Ramos (cell line): ENCODE results near the gene GPR55.

Source experiments
- in situ Hi-C: fragments of 300-500 bp; cut with MboI; formaldehyde crosslinking; loops from one replicate; pipeline ENCODE4 v1.14.3; 2022; ENCODE audit warnings: low sequenced_read_pairs; ENCODE audit not compliant: unreplicated experiment

GPR55 gene

GRCh38 chr2:230871361-230872150, 53.5 kb downstream of the GPR55 start:
- in situ Hi-C loops = no loop called here

DNA sequence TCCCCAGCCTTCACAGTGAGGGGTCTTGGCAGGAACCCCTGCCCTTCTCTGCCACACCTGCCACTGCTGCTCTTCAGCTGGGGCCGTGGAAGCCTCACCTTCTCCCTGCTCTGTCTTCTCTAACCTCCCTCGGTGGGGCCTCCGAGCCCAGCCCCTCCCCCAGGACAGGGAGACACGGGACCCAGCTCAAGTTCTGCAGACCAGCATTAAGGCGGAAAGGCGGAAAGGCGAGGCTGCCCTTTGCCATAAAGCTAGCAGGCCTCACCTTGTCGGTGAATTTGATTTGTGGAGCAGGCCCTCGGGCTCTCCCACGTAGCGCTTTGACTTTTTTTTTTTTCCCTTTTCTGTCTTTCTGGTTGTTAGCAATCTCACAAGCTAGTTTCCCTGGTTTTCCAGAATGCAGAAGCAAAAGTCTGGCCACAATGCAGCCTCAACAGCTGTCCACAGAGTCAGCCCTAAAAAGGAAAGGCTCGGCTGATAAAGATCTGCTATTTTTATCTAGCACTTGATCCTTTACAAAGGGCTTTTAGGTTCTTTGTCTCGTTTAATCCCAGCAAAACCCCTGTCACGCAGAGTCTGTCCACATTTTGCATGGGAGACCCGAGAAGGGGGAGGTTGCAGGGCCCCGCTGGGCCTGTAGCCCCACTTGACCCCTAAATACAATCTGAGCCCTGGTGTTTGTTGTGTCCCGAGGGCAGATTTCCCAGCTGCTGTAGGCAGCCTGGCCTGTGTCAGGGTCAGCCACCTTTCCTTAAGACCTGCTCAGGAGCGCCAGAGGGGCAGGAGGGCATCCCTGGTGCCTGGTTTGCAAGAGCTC, 54.3 kb downstream of the GPR55 start:
- in situ Hi-C loops = no loop called here

DNA sequence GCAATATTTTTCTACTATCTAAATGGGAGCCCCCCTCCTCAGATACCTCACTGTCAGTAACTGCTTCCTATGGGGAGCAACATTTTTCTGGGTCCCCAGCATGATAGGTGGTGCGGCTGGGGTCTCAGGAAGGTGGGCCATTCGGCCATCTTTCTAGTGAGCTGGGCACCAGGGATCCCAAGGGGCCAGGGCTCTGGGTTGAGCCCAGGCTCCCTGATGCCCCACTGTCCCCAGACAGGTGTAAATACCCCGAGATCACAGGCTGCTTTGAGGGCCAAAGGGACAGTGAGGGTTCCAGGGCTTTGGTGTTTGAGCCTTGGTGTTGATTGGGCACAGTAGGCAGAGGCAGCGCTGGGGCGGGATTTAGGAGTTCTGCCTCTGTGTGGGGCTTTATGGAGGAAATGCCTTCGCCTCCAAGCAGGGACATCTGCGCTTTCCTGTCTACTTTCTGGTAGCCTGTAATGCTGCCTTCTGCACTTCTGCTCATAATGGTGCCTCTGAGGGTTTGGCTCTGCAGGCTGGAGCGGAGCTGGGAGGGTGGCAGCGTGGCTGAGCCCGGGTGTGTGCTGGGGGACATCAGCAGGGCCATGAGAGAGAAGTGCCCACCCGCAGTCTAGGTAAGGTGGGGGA, 55.0 kb downstream of the GPR55 start:
- in situ Hi-C loops = no loop called here

GRCh38 chr2:230868947-230869913, 55.8 kb downstream of the GPR55 start:
- in situ Hi-C loops = no loop called here

GRCh38 chr2:230868161-230868946, 56.7 kb downstream of the GPR55 start:
- in situ Hi-C loops = no loop called here

- in situ Hi-C loops = no loop called here
These were observed 58.1 kb downstream of the GPR55 start for GRCh38 chr2:230866756-230867523.

DNA sequence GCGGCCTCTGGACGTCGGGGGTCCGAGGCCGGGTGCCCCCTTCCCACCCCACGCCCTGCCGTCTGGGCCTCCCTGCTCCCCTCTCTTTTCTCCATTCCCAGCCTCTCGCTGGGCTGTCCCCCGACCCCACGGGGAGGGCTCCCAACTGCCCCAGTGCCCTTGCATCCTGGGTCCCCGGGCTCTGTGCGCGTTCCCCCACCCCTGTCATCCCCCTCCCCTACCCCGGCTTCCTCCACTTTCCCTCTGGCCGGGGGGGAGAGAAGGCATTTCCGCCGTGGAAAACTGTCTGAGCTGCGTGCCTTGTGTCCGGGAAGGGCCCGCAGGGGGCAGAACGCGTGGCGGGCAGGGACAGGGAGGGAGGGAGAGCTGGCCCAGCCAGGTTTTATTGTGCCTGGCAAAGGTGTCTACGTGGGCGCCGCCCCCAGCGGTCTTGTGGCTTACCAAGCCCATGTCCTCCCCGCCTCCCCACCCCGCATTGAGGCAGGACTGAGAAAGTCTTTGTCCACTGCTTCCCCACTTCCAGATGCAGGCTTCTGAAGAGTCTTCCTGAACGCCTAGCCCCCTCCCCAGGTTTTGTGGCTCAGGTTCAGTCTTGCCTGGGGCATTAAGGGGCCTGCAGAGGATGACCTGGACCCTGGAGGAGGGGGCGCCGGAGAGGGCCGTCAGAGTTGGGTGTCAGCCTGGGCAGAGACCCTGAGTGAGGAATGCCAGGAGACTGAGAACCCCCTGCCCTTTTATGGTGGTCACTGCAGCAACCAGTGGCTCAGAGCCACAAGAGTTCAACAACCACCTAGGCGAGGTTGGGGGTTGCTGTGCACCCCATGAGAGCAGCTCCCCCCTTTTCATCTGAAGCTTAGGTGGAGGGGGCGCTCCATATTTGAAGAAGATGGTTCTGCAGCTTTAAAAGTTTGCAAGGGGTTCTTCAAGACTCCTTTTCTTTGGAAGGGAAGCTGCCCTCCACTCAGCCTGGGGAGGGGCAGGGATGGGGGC, 59.0 kb downstream of the GPR55 start:
- in situ Hi-C loops = no loop called here

GRCh38 chr2:230865307-230865765, 59.7 kb downstream of the GPR55 start:
- in situ Hi-C loops = no loop called here

DNA sequence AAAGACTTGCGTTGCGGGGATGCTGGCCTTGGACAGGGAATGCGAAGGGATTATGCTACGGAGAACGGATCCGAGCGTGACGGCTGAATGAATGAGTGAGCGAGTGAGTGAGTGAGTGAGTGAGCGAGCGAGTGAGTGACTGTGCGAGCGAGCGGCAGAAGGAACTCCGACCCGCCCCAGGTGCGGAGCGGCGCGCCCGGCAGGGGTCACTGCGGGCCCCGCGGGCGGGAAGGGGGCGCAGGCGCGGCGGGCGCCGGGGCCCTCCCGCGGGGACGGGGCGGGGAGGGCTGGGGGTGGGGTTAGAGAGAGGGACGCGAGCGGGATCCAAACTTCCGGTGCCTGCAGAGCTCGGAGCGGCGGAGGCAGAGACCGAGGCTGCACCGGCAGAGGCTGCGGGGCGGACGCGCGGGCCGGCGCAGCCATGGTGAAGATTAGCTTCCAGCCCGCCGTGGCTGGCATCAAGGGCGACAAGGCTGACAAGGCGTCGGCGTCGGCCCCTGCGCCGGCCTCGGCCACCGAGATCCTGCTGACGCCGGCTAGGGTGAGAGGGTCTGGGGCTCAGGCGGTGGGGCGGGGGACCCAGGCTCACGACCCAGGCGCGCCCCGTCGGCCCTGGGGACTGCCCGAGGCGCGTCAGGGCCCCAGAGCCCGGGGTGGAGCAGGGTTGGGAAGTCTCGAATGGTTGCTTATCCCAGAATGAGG, 60.3 kb downstream of the GPR55 start, which contains the start of gene ITM2C:
Gene ITM2C (plus strand): TSS at position 338 of the 702 bp plus-strand sequence. CDS start 84 bp downstream, at position 422.
- in situ Hi-C loops = no loop called here

DNA sequence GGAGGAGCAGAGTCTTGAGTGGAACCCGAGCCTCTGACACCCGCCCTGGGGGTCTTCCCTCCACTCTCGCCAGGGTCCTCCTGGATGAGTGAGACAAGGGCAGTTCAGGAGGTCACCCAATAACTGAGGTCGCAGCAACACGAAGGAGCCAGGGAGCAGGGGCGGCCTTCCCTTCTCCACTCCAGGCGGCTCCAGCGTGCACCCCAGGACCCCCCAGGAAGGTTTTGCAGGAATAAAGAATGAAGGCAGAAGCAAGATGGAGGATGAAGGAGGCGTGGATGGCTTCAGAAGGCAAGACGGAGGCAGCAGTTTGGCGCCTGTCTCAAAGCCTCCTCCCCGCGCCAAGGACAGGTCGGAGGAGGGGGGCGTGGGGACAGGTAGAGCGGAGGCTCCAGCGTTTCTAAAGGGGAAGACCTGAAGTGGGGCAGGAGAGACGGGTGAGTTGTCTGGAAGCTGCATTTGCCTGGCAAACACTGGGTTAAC, 60.9 kb downstream of the GPR55 start:
- in situ Hi-C loops = no loop called here

DNA sequence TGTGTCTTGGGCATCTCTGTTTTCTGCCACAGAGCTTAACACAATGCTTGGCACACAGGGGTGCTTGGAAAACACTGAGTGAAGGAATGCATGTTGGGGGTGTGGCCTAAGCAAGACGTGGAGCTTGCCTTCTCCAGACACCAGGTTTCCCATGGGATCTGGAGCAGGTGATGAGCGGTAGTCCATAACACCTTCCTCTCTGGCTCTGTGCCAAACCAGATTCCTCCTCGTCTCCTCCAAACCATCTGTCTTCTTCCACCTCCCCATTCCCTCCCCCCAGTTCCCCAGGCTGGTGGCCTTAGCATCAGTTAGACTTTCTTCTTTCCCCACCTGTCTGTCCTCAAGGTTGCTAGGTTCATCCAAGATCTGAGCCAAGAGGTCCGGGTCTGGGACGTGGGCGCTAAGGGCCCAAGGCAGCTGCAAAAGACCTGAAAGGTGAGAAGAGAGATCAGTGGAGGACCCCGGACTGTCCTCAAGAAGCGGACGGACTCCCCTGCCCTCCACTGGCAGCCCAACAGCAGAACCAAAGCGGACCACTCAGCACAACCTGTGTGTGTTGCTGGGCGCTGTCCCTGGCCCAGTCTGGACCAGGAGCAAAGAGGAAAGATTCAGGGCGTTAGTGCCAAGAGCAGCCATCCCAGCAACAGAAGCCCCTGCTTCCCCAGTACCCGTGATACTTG, 61.5 kb downstream of the GPR55 start:
- in situ Hi-C loops = no loop called here

DNA sequence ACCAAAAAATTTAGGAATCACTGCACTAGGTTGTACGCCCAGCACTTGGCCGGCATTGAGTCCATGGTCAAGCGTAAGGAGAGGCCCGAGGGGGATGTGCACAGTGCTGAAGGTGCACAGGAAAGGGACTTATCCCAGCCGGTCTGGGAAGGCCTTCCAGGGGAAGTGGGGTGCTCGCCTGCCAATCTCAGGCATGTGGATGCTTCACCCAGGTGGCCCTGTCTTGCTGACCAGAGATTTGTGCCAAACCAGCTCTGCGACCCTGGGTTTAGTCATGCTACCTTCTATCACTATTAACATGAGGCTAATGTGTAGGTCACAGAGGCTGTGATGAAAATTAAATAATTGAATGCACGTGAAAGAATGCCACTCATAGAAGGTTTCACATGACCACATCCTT, 62.0 kb downstream of the GPR55 start:
- in situ Hi-C loops = no loop called here

DNA sequence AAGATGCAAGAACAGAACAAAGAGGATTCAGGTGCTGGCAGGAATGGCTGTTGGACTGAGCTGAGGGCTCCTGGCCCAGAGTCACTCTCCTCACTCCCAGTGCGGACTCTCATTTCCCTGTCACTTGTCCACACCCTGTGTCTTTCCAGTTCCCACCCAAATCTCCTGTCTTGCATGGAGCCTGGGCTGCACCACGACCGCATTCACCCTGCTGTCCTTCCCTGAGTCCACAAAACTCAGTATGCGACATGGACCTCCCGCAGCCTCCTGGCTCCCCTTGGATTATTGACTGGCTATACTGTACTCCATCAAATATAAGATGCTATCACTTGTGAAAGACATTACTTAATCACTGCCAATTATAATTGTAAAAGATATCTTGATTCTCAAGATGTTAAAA, 62.8 kb downstream of the GPR55 start:
- in situ Hi-C loops = no loop called here

DNA sequence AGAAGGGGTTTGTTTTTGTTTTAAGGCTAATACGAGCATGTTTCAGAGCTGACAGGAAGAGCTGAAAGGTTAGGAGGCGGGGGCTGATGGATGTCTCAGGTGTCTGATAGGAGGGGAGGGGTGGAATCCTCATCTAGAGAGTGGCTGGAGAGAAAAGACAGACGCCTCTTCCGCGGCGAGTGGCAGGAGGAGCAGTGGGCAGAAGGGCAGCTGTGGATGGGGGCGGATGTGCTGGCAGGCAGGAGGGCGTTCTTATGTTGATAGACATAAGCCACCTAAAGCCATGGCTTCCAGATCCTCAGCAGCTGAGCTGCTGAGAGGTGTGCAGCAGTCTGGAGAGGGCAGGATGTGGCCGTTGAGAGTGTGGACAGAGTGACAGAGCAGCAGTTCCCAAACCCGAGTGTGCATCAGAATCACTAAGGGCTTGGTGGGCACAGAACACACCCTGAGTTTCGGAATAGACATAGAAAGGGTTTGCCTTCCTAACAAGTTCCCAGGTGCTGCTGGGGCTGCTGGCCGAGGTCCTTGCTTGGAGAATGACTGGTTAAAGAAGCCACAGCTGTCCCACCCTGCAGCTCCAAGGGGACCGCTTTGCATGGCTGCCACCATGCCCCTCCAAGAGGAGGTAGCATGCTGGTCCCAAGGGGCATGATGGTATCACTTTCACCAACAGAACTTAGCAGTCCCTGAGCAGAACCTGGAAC, 63.3 kb downstream of the GPR55 start:
- in situ Hi-C loops = no loop called here
